GM19455 (cell line): ENCODE results near the gene XXYLT1.
"Not testable (repeated sequence)": the region's sequence is repeated elsewhere in the genome, so short reads cannot be mapped to it uniquely, and the experiment has no call there.

ENCODE experiments used
- ATAC-seq: cut with Tn5 transposase; IDR thresholded peaks from one replicate; pipeline ENCODE4 v1.9.1; 2021; ENCODE audit not compliant: unreplicated experiment

XXYLT1 gene

DNA sequence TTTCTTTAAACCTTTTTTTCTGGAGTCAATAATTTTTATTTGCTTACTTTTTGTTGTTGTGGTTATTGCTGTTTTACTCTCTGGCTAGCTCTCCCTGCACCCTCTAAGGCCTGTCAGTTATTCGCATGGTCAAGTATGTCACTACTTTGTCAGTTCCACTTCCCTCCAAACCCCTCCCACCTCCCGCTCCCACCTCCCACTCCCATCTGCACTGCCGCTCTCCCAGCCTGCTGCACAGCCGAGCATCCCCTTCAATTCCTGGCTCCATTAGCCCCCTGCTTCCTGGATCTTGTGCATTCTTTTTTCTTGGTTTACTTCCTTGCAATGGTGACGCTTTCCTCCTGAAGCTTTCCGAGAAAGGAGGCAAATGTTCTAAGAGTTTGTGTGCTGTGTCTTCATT, 218.0 kb downstream of the XXYLT1 start:
- ATAC-seq: no peak

GRCh38 chr3:195050296-195050695, 220.7 kb downstream of the XXYLT1 start:
- ATAC-seq: not testable (repeated sequence)

GRCh38 chr3:195048059-195048905, 222.7 kb downstream of the XXYLT1 start:
- no peak for ATAC-seq

- no peak for ATAC-seq
Observed at GRCh38 chr3:195047536-195047935, 223.4 kb downstream of the XXYLT1 start.

DNA sequence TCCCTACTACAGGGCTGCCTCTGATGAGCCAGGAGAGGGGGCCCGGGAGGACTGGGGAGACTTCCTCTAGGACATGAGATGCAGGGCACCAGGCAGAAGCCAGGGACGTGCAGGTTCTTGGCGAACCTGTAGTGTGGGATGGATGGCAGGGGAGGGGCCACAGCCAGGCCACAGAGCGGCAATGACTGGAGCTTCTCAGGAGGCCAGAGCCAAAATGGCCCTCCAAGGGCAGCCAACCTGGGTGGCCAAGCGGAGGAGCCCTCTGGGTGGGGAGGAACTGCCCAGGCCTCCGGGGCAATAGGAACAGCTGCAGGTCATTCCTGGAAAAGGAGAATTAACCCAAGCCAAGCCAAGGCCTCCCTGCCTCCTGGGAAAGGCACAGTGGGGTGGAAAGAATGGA, 224.5 kb downstream of the XXYLT1 start:
- no peak for ATAC-seq

- no peak for ATAC-seq
Observed at GRCh38 chr3:195045481-195046210, 225.3 kb downstream of the XXYLT1 start.

DNA sequence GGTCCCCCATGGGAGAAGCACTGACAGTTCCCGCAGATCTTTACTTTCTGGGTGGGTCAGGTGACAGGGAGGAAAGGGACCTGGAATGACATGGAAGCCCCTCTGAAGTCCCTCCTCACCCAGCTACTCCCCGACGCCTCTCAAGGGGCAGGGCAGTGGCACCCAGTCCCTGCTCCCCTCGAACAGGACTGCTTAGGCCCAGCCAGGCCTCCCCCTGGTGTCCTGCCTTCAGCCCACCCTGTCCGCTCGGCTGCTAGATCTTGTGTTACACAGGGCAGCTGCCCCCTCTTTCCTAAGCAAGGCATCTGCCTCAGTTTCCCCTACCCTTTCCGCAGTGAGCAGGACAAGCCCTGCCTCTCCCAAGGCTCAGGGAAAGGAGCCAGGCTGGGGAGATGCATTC, 226.5 kb downstream of the XXYLT1 start:
- ATAC-seq: no peak

DNA sequence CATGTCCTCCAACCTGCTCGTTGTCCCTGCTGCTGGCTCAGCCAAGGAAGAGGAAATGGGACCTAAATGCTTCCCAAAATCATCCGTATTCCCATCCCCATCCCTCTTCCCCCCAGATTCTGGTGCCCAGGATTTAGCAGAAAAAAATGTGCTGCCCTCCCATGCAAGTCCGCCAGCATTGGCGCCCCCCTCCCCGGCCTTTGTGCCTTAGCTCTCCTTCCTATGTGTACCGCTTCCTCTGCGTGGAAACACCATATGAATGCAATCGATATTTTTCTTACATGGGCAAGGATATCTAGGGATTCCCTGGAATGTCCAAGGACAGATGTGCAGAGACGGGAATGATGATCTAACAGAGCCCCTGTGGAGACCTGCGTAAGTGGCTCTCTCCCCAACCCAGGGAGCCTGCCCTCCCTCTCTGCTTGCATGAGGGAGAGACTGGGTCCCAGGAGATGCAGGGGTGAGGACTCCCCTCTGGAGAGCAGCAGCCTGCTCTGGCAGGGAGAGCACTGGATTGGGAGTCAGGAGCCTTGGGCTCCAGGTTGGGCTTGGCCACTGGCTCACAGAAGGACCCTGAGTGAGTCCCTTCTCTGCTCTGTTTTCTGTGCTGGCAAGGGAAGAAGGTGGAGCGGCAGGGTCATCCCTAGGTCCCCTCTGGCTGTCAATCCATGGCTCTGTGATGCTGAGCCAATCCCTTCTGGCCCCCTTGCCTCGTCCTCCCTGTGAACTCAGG, 227.2 kb downstream of the XXYLT1 start:
- ATAC-seq: no peak

GRCh38 chr3:195042743-195043606, 228.0 kb downstream of the XXYLT1 start:
- ATAC-seq: no peak

- no peak for ATAC-seq
Observed at GRCh38 chr3:195041871-195042742, 228.9 kb downstream of the XXYLT1 start.

- no peak for ATAC-seq
Observed at GRCh38 chr3:195040773-195041520, 230.0 kb downstream of the XXYLT1 start.

GRCh38 chr3:195040094-195040493, 230.9 kb downstream of the XXYLT1 start:
- no peak for ATAC-seq

GRCh38 chr3:195039180-195039843, 231.6 kb downstream of the XXYLT1 start:
- ATAC-seq: no peak

DNA sequence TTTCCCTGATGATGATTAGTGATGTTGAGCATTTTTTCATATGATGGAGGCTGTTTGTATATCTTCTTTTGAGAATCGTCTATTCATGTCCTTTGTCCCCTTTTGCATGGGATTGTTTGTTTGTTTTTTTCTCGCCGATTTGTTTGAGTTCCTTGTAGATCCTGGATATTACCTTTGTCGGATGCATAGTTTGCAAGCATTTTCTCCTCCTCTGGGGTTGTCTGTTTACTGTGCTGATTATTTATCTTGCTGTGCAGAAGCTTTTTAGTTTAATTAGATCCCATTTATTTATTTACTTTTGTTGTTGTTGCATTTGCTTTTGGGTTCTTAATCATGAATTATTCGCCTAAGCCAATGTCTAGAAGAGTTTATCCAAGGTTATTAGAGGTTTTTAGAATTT, 232.8 kb downstream of the XXYLT1 start:
- ATAC-seq: no peak

DNA sequence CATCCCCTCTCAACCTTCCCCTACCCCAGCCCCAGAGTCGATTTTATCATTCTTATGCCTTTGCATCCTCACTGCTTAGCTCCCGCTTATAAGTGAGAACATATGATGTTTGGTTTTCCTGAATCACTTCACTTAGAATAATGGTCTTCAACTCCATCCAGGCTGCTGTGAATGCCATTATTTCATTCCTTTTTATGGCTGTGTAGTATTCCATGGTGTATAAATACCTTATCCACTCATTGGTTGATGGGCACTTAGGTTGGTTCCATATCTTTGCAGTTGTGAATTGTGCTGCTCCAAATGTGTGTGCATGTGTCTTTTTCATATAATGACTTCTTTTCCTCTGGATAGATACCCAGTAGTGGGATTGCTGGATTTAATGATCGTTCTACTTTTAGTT, 233.4 kb downstream of the XXYLT1 start:
- not testable (repeated sequence) for ATAC-seq

DNA sequence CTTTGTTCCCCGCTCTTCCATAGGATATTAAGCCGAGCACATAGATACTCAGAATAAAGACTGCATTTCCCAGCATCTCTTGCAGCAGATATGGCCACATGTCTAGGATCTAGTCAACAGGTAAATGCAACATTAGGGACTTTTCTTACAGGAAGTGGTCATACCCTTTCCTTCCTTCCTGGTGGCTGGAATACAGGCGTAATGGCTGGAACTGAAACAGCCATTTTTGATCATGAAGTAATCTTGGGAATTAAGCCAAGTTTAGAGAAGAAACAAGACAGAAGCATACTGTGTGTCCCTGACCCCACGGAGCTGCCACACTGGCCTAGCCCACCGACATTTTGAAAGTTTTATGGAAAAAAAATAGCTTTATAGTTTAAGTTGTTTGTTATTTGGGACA, 234.0 kb downstream of the XXYLT1 start:
- ATAC-seq: no peak

GRCh38 chr3:195036574-195036973, 234.4 kb downstream of the XXYLT1 start:
- no peak for ATAC-seq

GRCh38 chr3:195036203-195036505, 234.8 kb downstream of the XXYLT1 start:
- ATAC-seq: no peak
